ENCODE data around the gene ZNF580.
A peak's percentile ranks its signal among the peaks of the same experiment; 100 is the strongest.

ZNF580 gene

GRCh38 chr19:55601084-55601483 is 39.7 kb upstream of the ZNF580 start:
- peak overlapping the region; percentile 85 for H3K4me3 Mint-ChIP-seq
- DNase-seq (ENCODE audit: low spot score in 2 of 2) = no peak
- H3K9me3 Mint-ChIP-seq = peaks cover 6% of the 10 kb centered on the region
- H3K27me3 Mint-ChIP-seq = no peaks in the 10 kb centered on the region
- H3K27ac Mint-ChIP-seq = peak overlapping the region; percentile 58
- no peak for ATAC-seq (ENCODE audit: low read depth)
- peaks cover 25% of the 10 kb centered on the region for H3K4me1 Mint-ChIP-seq
- H3K36me3 Mint-ChIP-seq = peaks cover 19% of the 10 kb centered on the region

GRCh38 chr19:55602104-55603001 is 38.4 kb upstream of the ZNF580 start:
- H3K36me3 Mint-ChIP-seq = peaks cover 12% of the 10 kb centered on the region
- H3K27me3 Mint-ChIP-seq = no peaks in the 10 kb centered on the region
- DNase-seq (ENCODE audit: low spot score in 2 of 2) (no peak), ATAC-seq (ENCODE audit: low read depth) (no peak)
- no peak overlapping the region for H3K27ac Mint-ChIP-seq
- peaks cover 30% of the 10 kb centered on the region for H3K4me1 Mint-ChIP-seq
- H3K4me3 Mint-ChIP-seq = peak overlapping the region; percentile 85
- peaks cover 6% of the 10 kb centered on the region for H3K9me3 Mint-ChIP-seq

- ATAC-seq (ENCODE audit: low read depth) (no peak), DNase-seq (ENCODE audit: low spot score in 2 of 2) (no peak)
- no peaks in the 10 kb centered on the region for H3K27me3 Mint-ChIP-seq
- no peak overlapping the region for H3K27ac Mint-ChIP-seq
- peak overlapping the region; percentile 60 for H3K4me3 Mint-ChIP-seq
- H3K9me3 Mint-ChIP-seq = peaks cover 4% of the 10 kb centered on the region
- peaks cover 12% of the 10 kb centered on the region for H3K36me3 Mint-ChIP-seq
- H3K4me1 Mint-ChIP-seq = peaks cover 32% of the 10 kb centered on the region
These were observed 37.7 kb upstream of the ZNF580 start for GRCh38 chr19:55603115-55603514.

GRCh38 chr19:55603581-55604292 is 37.1 kb upstream of the ZNF580 start:
- no peak for DNase-seq (ENCODE audit: low spot score in 2 of 2)
- peak overlapping the region; percentile 60 for H3K4me3 Mint-ChIP-seq
- no peaks in the 10 kb centered on the region for H3K27me3 Mint-ChIP-seq
- ATAC-seq (ENCODE audit: low read depth) = no peak
- peaks cover 8% of the 10 kb centered on the region for H3K36me3 Mint-ChIP-seq
- H3K27ac Mint-ChIP-seq = no peak overlapping the region
- H3K4me1 Mint-ChIP-seq = peaks cover 31% of the 10 kb centered on the region
- H3K9me3 Mint-ChIP-seq = peaks cover 2% of the 10 kb centered on the region

- Mint-ChIP-seq H3K4me3 (peak overlapping the region; percentile 86), H3K36me3 (peaks cover 15% of the 10 kb centered on the region), H3K27ac (peak overlapping the region; percentile 86), H3K9me3 (peaks cover 2% of the 10 kb centered on the region), H3K27me3 (no peaks in the 10 kb centered on the region), H3K4me1 (peaks cover 33% of the 10 kb centered on the region)
- peak; percentile 78 for ATAC-seq (ENCODE audit: low read depth)
- peak; percentile 91 to 94 for DNase-seq (ENCODE audit: low spot score in 2 of 2)
These were observed 35.6 kb upstream of the ZNF580 start for GRCh38 chr19:55605207-55605636.

- Mint-ChIP-seq H3K27ac (peak within 1 kb of the TSS; percentile 92), H3K4me3 (peak within 1 kb of the TSS; percentile 92), H3K27me3 (no peaks in the 10 kb centered on the region), H3K36me3 (peaks cover 17% of the 10 kb centered on the region), H3K9me3 (peaks cover 2% of the 10 kb centered on the region), H3K4me1 (peaks cover 37% of the 10 kb centered on the region)
- DNase-seq (ENCODE audit: low spot score in 2 of 2) (peak; percentile 56 to 64), ATAC-seq (ENCODE audit: low read depth) (peak; percentile 45)
These were observed 34.9 kb upstream of the ZNF580 start, which contains the start of gene ZNF865 for GRCh38 chr19:55605637-55606470. ZNF865 (plus strand) TSS chr19:55605647; CDS start chr19:55613619, 7,972 bp downstream.

- peaks cover 2% of the 10 kb centered on the region for H3K9me3 Mint-ChIP-seq
- H3K36me3 Mint-ChIP-seq = peaks cover 17% of the 10 kb centered on the region
- H3K4me1 Mint-ChIP-seq = peaks cover 39% of the 10 kb centered on the region
These were observed 34.4 kb upstream of the ZNF580 start for GRCh38 chr19:55606471-55606787.

GRCh38 chr19:55606817-55607216 is 34.0 kb upstream of the ZNF580 start:
- H3K36me3 Mint-ChIP-seq = peaks cover 17% of the 10 kb centered on the region
- H3K4me1 Mint-ChIP-seq = peaks cover 40% of the 10 kb centered on the region
- no peaks in the 10 kb centered on the region for H3K27me3 Mint-ChIP-seq

More at GRCh38 chr19:55606471-55606787, 34.4 kb upstream of the ZNF580 start:
- peak overlapping the region; percentile 92 for H3K27ac Mint-ChIP-seq
- peak overlapping the region; percentile 92 for H3K4me3 Mint-ChIP-seq
- ATAC-seq (ENCODE audit: low read depth) (no peak), DNase-seq (ENCODE audit: low spot score in 2 of 2) (no peak)
- H3K27me3 Mint-ChIP-seq = no peaks in the 10 kb centered on the region

GRCh38 chr19:55609326-55609725 is 31.5 kb upstream of the ZNF580 start:
- Mint-ChIP-seq H3K27ac (no peak overlapping the region), H3K27me3 (no peaks in the 10 kb centered on the region), H3K4me1 (peaks cover 49% of the 10 kb centered on the region), H3K4me3 (no peak overlapping the region), H3K9me3 (peaks cover 2% of the 10 kb centered on the region), H3K36me3 (peaks cover 18% of the 10 kb centered on the region)
- DNase-seq (ENCODE audit: low spot score in 2 of 2) = no peak
- ATAC-seq (ENCODE audit: low read depth) = no peak

More at GRCh38 chr19:55606817-55607216, 34.0 kb upstream of the ZNF580 start:
- H3K9me3 Mint-ChIP-seq = peaks cover 2% of the 10 kb centered on the region
- peak overlapping the region; percentile 92 for H3K27ac Mint-ChIP-seq
- DNase-seq (ENCODE audit: low spot score in 2 of 2) (no peak), ATAC-seq (ENCODE audit: low read depth) (no peak)
- peak overlapping the region; percentile 30 for H3K4me3 Mint-ChIP-seq

- no peak for ATAC-seq (ENCODE audit: low read depth)
- Mint-ChIP-seq H3K36me3 (peaks cover 18% of the 10 kb centered on the region), H3K9me3 (peaks cover 2% of the 10 kb centered on the region), H3K27me3 (no peaks in the 10 kb centered on the region), H3K4me3 (no peak overlapping the region), H3K4me1 (peaks cover 38% of the 10 kb centered on the region), H3K27ac (peak overlapping the region; percentile 40)
- no peak for DNase-seq (ENCODE audit: low spot score in 2 of 2)
These were observed 29.4 kb upstream of the ZNF580 start for GRCh38 chr19:55611300-55611982.

GRCh38 chr19:55611983-55612645 is 28.7 kb upstream of the ZNF580 start:
- no peaks in the 10 kb centered on the region for H3K27me3 Mint-ChIP-seq
- peak; percentile 81 for ATAC-seq (ENCODE audit: low read depth)
- peaks cover 2% of the 10 kb centered on the region for H3K9me3 Mint-ChIP-seq
- peaks cover 33% of the 10 kb centered on the region for H3K4me1 Mint-ChIP-seq
- peaks cover 19% of the 10 kb centered on the region for H3K36me3 Mint-ChIP-seq
- no peak for DNase-seq (ENCODE audit: low spot score in 2 of 2)
- H3K4me3 Mint-ChIP-seq = no peak overlapping the region
- peak overlapping the region; percentile 40 for H3K27ac Mint-ChIP-seq

- ATAC-seq (ENCODE audit: low read depth) (no peak), DNase-seq (ENCODE audit: low spot score in 2 of 2) (no peak)
- H3K27me3 Mint-ChIP-seq = no peaks in the 10 kb centered on the region
These were observed 27.4 kb upstream of the ZNF580 start for GRCh38 chr19:55613396-55613795.

More at GRCh38 chr19:55613396-55613795, 27.4 kb upstream of the ZNF580 start:
- Mint-ChIP-seq H3K4me1 (peaks cover 29% of the 10 kb centered on the region), H3K27ac (no peak overlapping the region), H3K9me3 (peaks cover 2% of the 10 kb centered on the region), H3K4me3 (no peak overlapping the region), H3K36me3 (peaks cover 19% of the 10 kb centered on the region)
